ENCODE measurements around the gene ITGA11. TPM values are rescaled to one million over a fixed set of nuclear protein-coding genes. Genes with fewer than 3 reads are reported as not detected.
"Not testable (repeated sequence)": the region's sequence is repeated elsewhere in the genome, so short reads cannot be mapped to it uniquely, and the experiment has no call there.

The ITGA11 gene
- total RNA-seq, 1 experiment from 2014 or later, result 0.12 TPM

DNA sequence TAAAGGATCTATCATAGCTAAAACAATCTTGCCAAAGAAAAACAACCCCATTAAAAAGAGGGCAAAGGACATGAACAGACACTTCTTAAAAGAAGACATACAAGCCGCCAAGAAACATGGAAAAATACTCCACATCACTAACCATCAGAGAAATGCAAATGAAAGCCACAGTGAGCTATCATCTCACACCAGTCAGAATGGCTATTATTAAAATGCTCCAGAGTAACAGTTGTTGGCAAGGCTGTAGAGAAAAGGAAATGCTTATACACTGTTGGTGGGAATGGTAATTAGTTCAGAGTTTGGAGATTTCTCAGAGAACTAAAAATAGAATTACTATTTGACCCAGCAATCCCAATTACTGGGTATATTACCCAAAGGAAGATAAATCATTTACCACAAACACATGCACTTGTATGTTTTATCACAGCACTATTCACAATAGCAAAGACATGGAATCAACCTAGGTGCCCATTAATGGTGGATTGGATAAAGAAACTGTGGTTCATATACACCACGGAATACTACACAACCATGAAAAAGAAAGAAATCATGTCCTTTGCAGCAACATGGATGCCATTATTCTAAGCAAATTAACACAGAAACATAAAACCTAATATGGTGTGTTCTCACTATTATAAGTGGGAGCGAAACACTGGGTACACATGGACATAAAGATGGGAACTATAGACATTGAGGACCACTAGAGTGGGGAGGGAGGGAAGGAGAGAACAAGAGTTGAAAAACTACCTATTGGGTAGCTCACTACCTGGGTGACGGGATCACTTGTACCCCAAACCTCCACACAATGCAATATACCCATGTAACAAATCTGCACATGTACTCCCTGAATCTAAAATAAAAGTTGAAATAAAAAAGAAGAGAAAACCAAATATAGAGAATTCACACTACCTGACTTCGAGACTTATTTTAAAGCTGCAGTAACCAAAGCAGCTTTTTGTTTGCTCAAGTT, 32.6 kb downstream of the ITGA11 start:
- peak; percentile 1 for DNase-seq (ENCODE audit: extremely low read depth, low read depth)

DNA sequence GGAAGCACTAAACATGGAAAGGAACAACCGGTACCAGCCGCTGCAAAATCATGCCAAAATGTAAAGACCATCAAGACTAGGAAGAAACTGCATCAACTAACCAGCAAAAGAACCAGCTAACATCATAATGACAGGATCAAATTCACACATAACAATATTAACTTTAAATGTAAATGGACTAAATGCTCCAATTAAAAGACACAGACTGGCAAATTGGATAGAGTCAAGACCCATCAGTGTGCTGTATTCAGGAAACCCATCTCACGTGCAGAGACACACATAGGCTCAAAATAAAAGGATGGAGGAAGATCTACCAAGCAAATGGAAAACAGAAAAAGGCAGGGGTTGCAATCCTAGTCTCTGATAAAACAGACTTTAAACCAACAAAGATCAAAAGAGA, 34.0 kb downstream of the ITGA11 start:
- not testable (repeated sequence) for DNase-seq (ENCODE audit: extremely low read depth, low read depth)

DNA sequence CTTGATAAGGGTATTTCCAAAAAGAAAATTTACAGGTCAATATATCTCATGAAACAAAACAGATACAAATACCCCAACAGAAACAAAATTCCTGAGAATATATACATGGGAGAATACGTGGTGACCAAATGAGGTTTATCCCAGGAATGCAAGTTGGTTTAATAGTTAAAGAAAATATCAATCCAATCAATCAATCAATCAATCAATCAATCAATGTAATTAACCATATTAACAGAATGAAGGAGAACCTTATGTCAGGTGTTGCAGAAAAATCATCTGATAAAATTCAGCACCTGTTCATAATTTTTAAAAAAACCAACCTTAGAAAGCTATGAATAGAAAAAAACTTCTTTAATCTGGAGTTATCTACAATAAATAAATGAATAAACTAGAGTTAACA, 35.9 kb downstream of the ITGA11 start:
- DNase-seq (ENCODE audit: extremely low read depth, low read depth), result no peak

DNA sequence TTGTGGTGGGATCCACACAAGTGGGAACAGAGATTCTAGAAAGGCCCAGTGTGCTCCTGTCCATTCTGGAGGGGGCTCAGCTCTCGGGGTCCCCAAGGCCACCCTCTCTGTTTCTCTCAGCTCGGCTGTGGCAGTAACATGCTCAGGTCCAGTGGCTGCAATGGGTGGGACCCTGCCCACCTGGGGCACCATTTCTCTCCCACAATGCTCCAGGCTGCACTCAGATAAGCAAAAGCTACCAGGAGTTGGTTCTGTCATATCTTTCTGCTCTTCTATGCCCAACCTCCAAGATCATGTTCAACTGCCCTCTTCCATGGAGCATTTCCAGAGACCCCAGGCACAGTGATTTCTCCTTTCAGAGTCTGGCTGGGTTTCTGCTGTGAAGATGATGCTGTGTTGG, 40.8 kb downstream of the ITGA11 start:
- DNase-seq (ENCODE audit: extremely low read depth, low read depth), result no peak

DNA sequence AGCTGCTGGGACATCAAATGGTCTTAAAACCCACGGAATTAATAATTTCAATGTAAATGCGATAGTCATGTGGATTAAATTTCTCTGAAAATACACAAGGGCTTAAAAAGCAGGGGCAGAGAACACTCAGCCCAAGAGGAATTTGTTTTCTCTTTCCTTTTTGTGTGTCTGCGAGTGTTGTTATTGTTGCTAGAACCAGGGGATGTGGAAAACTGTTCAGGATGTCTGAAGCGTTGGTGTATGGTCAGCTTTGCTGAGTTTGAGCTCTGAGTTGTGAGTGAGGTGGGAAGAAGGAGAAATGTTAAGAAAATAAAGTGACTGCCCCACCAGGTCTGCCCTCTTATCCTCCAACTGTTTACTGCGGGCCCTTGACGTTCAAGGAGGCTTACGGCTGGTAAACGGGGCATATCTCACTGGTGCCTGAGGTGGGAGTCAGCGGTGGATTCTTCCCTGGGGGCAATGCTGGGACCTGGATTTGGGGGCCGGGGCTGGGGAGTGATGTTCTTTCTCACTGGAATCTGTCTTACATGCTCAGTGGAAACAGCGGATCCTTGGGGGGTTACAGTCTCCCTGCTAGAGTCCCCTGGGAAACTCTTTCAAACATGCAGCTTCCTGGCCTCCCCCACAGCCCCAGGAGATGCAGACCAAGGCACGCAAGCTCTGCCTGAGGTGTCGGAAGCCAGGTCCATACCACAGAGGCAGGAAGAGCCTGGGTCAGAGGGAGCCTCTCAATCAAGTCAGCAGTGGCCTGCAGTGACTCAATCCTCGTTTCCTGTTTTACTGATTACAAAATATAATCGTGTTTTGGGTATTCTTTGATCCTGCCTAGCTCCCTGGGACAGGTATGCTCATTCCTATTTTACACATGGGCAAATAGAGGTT, 41.8 kb downstream of the ITGA11 start:
- no peak for DNase-seq (ENCODE audit: extremely low read depth, low read depth)

DNA sequence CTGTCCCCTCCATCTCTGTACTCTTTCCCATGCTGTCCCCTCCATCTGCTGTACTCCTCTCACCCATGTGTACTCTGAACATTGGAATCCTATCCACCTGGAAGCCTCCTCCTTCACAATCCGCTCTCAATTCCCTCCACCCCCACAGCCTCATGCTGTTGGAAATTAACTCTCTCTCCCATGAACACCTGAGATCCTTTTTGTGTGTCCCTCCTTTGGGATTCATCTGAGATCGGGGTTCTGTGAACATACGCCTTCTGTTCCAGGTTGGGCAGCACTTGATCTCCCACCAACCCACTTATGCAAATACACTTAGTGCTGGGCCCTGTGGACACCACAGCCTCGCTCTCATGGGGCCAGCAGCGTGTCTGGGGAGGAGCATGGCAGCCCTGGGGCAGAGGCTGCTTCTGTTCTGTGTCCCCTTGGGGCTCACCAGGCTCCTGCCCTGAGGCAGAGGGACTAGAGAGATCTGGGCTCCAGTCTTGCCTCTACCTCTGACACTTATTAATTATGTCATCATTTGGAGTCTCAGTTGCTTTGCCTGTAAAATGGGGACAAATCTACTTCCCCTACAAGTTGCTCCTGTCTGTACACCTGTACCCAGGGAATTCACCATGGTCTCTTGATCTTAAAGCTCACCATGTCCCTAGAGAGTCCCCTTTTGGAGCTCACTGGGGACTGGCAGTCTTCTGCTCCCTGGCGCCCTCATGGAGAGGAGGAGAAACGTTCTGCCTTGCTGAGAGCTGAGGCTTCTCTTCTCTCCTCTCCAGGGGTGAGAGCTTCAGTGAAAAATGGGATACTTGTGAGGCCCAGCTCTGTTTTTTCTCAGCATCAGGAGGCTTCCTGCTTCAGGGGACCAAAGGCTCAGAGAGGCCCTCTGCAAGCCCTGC, 42.7 kb downstream of the ITGA11 start:
- DNase-seq (ENCODE audit: extremely low read depth, low read depth), result no peak

DNA sequence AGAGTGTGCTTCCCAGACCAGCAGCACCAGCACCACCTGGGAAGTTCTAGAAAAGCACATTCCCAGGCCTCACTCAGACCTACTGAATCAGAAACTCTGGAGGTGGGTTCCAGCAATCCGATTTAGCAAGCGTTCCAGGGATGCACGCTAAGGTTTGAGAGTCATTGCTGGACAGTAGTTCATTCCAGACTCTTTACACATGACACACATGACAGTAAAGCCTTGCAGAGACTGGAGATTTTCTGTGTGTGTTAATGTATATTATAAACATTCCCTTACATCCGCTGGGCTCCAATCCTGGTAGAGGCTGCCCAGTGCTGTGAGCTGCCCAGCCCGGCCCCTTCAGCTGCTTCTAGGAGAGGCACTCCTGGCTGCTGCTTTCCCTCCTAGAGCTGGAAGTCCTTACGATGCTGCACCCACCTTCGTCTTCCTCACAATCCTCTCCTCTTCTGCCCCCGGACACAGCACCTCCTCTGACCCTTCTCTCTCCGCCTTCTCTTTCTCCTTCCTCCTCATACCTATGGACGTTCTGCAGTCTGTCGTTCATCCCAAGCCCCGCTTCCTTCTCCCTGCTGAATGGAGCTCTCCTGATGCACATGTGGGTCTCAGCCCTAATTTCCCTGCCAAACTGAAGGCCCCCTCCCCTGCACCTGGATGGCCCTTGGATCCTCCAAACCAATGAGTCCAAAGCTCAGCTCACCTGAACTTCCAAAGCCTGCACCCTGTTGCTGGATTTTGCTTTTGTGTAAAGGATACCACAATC, 44.4 kb downstream of the ITGA11 start:
- no peak for DNase-seq (ENCODE audit: extremely low read depth, low read depth)

DNA sequence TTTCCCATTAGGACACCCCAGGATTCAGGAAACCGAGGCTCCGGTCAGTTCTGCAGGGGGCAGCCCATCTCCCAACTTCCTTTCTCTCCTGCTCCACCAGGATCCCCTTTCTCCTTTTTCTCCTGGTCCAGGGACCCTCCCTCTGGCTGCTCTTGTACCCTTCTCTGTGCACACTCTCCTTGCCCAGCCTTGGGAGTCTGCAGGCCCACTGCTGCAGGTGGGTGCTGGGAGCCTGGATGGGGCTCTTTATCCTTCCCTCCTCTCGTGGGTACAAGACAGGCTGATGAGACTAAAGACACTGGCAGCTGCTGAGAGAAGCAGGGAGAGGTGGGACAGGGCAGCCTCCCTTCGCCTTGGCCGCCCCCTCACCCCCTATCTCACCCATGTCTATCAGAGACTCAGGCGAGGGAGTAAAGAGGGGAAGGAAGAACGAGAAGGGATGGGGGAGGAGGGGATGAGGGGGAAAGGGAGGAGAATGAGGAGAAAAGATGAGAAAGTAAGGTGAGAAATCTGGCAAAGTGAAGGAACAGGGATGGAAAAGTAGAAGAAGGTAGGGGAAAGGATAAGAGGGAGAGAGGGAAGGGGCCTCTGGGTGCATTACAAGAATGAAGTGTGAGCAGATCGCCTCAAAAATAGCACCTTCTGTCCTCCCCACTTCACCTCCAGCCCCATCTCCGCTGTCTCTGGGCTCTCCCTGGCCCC, 45.2 kb downstream of the ITGA11 start:
- DNase-seq (ENCODE audit: extremely low read depth, low read depth), result no peak

DNA sequence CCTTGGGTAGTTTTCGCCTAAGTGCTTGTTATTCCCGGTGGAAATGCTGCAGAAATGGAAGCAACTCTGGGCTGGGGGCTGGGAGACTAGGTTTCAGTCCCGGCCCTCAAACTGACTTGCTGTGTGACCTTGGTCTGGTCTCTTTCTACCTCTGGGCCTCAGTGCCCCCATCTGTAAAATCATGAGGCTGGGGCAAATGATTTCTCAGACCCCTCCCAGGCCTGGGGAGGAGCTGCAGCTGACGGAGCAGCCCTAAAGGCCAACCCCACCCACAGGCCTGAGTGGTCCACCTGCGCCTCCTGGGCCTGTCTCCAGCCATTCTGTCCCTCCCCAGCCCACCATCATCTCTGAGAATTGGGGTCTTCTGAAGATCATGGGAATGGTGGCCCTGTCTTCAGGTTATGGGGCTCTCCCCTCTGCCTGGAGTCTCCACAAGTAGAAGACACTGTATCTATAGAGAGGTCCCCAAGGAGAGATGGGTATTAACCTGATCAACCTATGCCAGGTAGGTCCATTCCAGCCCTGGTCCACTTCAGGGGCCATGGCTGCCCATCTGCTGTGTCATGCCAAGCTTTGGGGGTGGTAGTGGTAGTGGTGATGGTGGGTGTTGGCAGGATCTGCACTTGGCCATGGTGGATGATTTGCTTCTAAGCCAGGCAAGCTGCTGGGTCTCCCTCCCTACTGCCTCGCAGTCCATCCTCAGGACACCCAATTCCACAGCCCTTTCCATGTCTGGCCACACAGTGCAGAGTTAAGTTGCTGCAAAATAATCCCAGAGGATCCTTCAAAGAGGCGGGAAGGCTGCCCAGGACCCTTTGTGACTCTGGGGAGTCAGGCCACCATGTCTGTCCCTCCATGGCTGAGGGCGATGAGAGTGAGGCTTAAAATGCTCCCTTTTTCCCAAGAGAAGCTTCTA, 46.0 kb downstream of the ITGA11 start:
- no peak for DNase-seq (ENCODE audit: extremely low read depth, low read depth)

DNA sequence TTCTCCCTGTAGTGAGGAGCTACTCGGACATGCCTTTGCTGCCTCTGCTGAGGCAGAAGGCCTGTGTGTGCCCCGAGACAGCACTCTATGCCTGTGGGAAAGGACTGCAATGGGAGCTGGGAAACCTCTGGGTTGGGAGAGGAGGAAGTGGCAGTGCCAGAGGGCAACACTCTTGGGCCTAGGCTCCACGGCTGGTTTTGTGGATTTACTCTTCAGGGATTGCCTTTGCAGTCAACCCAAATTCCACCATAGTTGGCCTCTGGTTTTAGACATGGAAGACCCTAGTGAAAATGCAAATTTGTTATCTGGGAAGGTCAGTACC, 46.8 kb downstream of the ITGA11 start:
- DNase-seq (ENCODE audit: extremely low read depth, low read depth), result no peak

DNA sequence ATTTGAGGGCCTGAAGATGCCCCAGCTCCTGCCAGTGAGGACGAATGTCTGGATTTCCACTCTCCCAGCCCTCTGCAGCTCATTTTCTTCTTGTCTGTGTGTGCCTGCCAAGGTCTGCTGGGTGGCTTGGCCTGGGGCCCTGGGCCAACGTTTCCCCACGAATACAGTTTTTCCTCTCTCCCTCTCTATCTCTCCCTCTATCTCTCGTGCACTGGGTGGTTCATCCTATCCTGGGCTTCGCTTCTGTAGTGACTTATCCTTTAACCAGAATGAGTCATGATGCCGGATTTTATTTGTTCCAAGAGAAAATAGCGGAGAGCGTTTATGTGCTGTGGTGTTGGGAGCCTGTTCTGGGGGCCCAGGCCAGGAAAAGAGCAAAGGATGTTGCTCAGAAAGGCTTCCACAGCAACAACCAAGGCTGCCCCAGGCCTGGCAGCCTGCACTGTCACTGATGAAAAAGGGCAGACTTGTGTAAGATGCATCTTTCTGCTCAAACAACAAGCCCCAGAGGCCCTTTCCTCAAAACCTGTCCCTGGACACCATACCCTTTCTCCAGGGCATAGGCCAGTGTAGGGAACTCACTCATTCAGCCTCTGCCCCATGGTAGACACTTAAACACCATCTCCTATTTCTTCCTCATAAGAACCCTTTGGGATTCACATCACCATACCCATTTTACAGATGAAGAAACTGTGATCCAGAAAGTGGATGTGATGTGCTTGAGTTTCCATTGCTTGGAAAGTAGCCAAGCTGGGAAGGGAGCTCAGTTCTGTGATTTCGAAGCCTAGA, 47.3 kb downstream of the ITGA11 start:
- no peak for DNase-seq (ENCODE audit: extremely low read depth, low read depth)

DNA sequence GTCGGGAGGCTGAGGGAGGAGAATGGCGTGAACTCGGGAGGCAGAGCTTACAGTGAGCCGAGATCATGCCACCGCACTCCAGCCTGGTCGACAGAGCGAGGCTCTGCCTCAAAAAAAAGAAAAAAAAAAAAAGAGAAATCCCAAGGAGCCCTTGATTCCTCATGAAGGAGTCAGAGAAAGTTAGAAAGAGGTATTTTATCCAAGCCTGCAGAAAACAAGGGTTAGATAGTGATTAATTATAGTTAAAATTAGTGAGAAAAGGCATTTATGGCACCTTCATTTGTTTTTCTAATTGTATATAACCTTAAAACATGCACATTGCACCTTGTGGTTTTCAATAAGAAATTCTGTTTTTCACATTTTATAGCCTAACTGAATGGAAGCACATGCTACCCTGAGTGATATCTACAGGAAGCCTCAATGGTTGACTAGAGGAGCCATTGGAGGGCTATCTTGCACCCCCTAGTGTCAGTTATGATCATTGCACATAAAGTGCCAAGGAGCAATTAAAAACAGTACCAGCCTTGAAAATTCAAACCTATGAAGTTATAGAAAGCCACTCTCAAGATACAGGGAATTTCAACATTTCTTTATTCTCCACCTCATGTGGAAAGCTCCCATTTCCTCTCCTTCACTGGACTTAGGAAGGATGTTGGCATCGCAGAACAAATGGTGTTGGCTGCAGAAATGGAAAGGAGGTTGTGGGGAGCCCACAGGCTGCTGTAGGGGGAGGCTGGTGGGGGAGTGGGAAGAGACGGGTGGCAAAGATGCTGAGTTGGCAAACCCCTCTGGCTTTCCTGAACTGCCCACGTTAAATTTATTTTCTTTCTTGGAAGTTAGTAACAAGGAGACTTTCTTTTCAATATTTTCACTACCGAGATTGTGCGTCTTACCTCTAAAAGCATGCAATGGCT, 48.5 kb downstream of the ITGA11 start:
- peak; percentile 40 for DNase-seq (ENCODE audit: extremely low read depth, low read depth)

DNA sequence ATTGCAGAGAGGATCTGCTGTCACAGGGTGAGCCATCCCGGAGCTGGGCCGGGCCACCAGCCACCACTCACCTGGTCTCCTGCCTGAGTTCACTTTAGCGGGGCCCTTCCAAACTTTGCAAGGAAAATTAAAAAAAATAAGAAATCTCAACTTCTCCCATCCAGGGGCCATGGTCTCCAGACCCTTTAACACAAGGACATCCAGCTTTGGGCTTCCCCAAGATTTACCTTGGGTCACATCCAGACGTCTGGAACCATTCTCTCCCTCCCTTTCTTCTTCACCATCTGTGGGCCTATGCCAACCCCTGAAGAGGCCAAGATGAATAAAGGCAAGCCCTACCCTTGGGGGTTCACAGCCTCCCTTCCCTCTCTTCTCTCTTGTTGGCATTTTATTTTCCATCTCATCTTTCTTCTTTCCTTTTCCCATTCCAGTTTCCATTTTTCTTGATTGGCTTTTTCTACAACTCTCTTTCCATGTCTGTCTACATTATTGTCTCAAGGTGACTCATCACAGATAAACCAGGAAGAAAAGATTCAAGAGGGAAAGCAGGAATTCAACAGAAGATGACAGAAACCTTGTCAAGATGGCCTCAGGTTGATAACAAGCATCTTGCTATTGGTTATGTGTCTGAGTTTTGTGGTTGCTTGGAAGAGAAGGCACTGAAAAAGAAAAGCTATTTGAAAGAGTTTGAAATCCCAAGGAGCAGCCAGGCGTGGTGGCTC, 49.5 kb downstream of the ITGA11 start:
- DNase-seq (ENCODE audit: extremely low read depth, low read depth), result no peak

DNA sequence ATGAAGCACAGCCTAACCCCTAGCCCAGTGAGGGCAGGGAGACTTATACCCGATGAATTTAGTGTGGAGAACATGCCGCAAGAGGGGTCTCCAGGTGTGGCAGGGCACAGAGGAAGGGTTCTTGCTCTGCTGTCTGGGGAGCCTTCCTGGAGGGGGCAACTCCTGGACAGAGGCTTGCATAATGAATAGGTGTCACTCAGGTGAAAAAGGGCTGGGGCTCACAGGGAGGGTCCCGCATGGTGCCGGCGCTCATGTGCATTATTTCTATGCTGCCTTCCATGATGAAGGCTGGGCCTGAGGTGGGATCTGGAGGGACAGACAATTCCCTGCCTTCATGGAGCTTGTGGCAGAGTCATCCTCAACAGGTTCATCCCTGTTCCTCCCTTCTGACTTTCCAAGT, 51.5 kb downstream of the ITGA11 start:
- DNase-seq (ENCODE audit: extremely low read depth, low read depth), result no peak

DNA sequence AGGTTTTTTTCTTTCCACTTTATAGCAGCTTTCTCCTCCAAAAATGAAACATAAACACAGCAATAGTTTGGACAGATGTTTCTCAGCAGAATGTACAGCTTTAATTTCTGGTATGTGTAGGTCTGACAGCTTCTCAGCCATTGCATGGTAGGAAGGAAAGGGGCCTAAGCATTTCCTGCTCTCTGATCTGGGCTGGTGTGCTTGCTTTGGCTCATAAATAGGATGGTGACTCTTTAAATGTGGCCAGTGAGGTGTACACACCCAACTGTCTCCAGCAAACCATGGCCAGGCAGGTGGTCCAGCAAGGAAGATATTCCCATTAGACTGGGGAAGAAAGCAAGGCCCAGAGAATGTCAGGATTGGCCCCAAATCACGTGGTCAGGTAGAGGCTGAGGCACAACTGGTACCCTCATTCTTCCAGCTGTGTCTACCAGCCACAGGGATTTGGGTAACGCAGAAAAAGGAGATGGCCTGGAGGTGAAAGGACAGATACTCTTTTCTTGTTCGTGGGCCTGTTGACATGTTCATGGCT, 52.1 kb downstream of the ITGA11 start:
- no peak for DNase-seq (ENCODE audit: extremely low read depth, low read depth)
